GM12878 (cell line): ENCODE data around the gene NRXN3. TPM values are rescaled to one million over a fixed set of nuclear protein-coding genes. Genes with fewer than 3 reads are reported as not detected.

Experiments
- ATAC-seq: fragments of 200-7000 bp; cut with Tn5 transposase; 3 replicates; pipeline ENCODE4 v1.9.1; 2020; ENCODE audit warnings: mild to moderate bottlenecking, moderate library complexity
- BruUV-seq: library from RNA; stranded (reverse); fragments of 400-500 nt; replicated peaks from 2 replicates; lab custom pipeline; 2021; lab: Mats Ljungman, UMichigan
- CTCF ChIA-PET: fragments of 300-600 bp; sonication (Branson Sonifier 250); formaldehyde crosslinking; extraction: SDS; loops from one replicate; lab custom pipeline; 2021; ENCODE audit warnings: inconsistent platforms; lab: Yijun Ruan, JAX
- POLR2A ChIA-PET: fragments of 350-600 bp; formaldehyde crosslinking; extraction: SDS; loops from one replicate; lab custom pipeline; 2021; ENCODE audit warnings: inconsistent platforms; lab: Charles Lee
- RAD21 ChIA-PET: fragments of 300-600 bp; sonication (Branson Sonifier 250); formaldehyde crosslinking; loops from one replicate; lab custom pipeline; 2023; ENCODE audit warnings: antibody characterized with exemption; ENCODE audit not compliant: unreplicated experiment; lab: Charles Lee
- SMC1A ChIA-PET: fragments of 300-600 bp; sonication (Branson Sonifier 250); formaldehyde crosslinking; loops from one replicate; lab custom pipeline; 2023; ENCODE audit not compliant: unreplicated experiment, uncharacterized antibody; lab: Charles Lee
- DNase-seq: peaks from one replicate; pipeline ENCODE4 v3.0.0-alpha.2; 2011; ENCODE audit warnings: low read depth, low spot score
- FAIRE-seq: peaks from 3 replicates; lab custom pipeline; 2011; peaks lifted over from hg19 to GRCh38; lab: Jason Lieb, UNC
- H2AFZ ChIP-seq: 2 replicates; pipeline ENCODE4 v1.6.0; 2011; ENCODE audit warnings: low read depth, low read length, control low read depth; ENCODE audit not compliant: control insufficient read depth
- H3K27ac ChIP-seq: 2 replicates; pipeline ENCODE4 v1.5.1; 2011; ENCODE audit warnings: control low read depth; ENCODE audit not compliant: control insufficient read depth, insufficient read depth
- H3K27me3 ChIP-seq, 2 experiments: replicated peaks in 1 of 2; 2 replicates each; pipeline versions ENCODE4 v1.6.0 to v1.6.1; 2011; ENCODE audit warnings: low read length in 1 of 2; ENCODE audit not compliant: control insufficient read depth in 2 of 2, insufficient read depth in 2 of 2
- H3K36me3 ChIP-seq, 2 experiments: 2 replicates each; pipeline ENCODE4 v1.5.1; 2011; ENCODE audit warnings: low read length in 1 of 2; ENCODE audit not compliant: control insufficient read depth in 2 of 2, insufficient read depth in 2 of 2
- H3K4me1 ChIP-seq: 2 replicates; pipeline ENCODE4 v1.6.1; 2011; ENCODE audit warnings: mild to moderate bottlenecking, low read length, moderate library complexity, mixed read lengths; ENCODE audit not compliant: control insufficient read depth, insufficient read depth
- H3K4me2 ChIP-seq: 2 replicates; pipeline ENCODE4 v1.6.0; 2011; ENCODE audit warnings: control low read depth; ENCODE audit not compliant: control insufficient read depth, insufficient read depth
- H3K4me3 ChIP-seq: fragments of 200-600 bp; sonication (generic); 2 replicates; pipeline ENCODE4 v1.5.1; 2016
- H3K79me2 ChIP-seq: 2 replicates; pipeline ENCODE4 v1.6.0; 2011; ENCODE audit warnings: low read length; ENCODE audit not compliant: control insufficient read depth, insufficient read depth
- H3K9ac ChIP-seq: 2 replicates; pipeline ENCODE4 v1.8.0; 2011; ENCODE audit warnings: low read length, control low read depth, mixed read lengths; ENCODE audit not compliant: control insufficient read depth, insufficient read depth
- H3K9me3 ChIP-seq: replicated peaks from 3 replicates; pipeline ENCODE4 v1.5.1; 2011; ENCODE audit warnings: mild to moderate bottlenecking, low read length; ENCODE audit not compliant: control insufficient read depth, insufficient read depth
- H4K20me1 ChIP-seq: 2 replicates; pipeline ENCODE4 v1.6.0; 2011; ENCODE audit not compliant: control insufficient read depth, insufficient read depth
- ASH2L ChIP-seq: fragments of 300-600, 200-600 bp; sonication (generic); IDR thresholded peaks from 2 replicates; pipeline ENCODE4 v1.6.1; 2017; ENCODE audit warnings: low read depth, mild to moderate bottlenecking, borderline replicate concordance
- CEBPZ ChIP-seq: fragments of 150-350 bp; IDR thresholded peaks from 2 replicates; pipeline ENCODE4 v1.6.1; 2016; ENCODE audit warnings: low read depth, low read length
- CREB1 ChIP-seq: IDR thresholded peaks from 2 replicates; pipeline ENCODE4 v1.6.1; 2012; ENCODE audit warnings: low read depth, mild to moderate bottlenecking, inconsistent platforms
- CREM ChIP-seq: IDR thresholded peaks from 2 replicates; pipeline ENCODE4 v1.6.1; 2014; ENCODE audit warnings: antibody characterized with exemption, low read depth
- EGR1 ChIP-seq, 2 experiments: IDR thresholded peaks; 1 replicate in 1 of 2; 2 replicates in 1 of 2; pipeline ENCODE4 v1.6.1; 2011 to 2012; ENCODE audit warnings: low read depth in 2 of 2, low read length in 2 of 2, borderline replicate concordance in 1 of 2, mild to moderate bottlenecking in 1 of 2, moderate library complexity in 1 of 2
- EZH2 ChIP-seq: IDR thresholded peaks from 2 replicates; pipeline ENCODE4 v1.6.1; 2012; ENCODE audit warnings: low read depth, mild to moderate bottlenecking, control low read depth, inconsistent platforms, low read length, borderline replicate concordance; ENCODE audit not compliant: control insufficient read depth
- IRF4 ChIP-seq: IDR thresholded peaks from 2 replicates; pipeline ENCODE4 v1.6.1; 2011; ENCODE audit warnings: low read depth, low read length
- KAT2A ChIP-seq: conservative IDR thresholded peaks from 2 replicates; pipeline ENCODE4 v1.6.1; 2011; ENCODE audit warnings: low read depth, low read length; ENCODE audit not compliant: control insufficient read depth
- NR2C2 ChIP-seq: IDR thresholded peaks from 2 replicates; pipeline ENCODE4 v1.6.1; 2011; ENCODE audit warnings: borderline replicate concordance, low read depth; ENCODE audit not compliant: control insufficient read depth, insufficient read length
- PAX8 ChIP-seq: fragments of 450-650 bp; IDR thresholded peaks from 2 replicates; pipeline ENCODE4 v1.6.1; 2017; ENCODE audit warnings: mild to moderate bottlenecking, moderate library complexity
- POLR2AphosphoS5 ChIP-seq: IDR thresholded peaks from 2 replicates; pipeline ENCODE4 v1.6.1; 2011; ENCODE audit warnings: mild to moderate bottlenecking, low read length, inconsistent platforms
- SIN3A ChIP-seq: IDR thresholded peaks from 2 replicates; pipeline ENCODE4 v1.6.1; 2012; ENCODE audit warnings: low read depth, low read length, improper control_type of control experiment
- SIX5 ChIP-seq: IDR thresholded peaks from 2 replicates; pipeline ENCODE4 v1.6.1; 2011; ENCODE audit warnings: mild to moderate bottlenecking, low read depth, low read length, moderate library complexity; ENCODE audit not compliant: severe bottlenecking
- SMC3 ChIP-seq: IDR thresholded peaks from 2 replicates; pipeline ENCODE4 v1.6.1; 2011; ENCODE audit warnings: low read length, improper control_type of control experiment, borderline replicate concordance
- STAT3 ChIP-seq: IDR thresholded peaks from 2 replicates; pipeline ENCODE4 v1.6.1; 2011; ENCODE audit warnings: low read depth, low read length, improper control_type of control experiment
- SUPT20H ChIP-seq: IDR thresholded peaks from 2 replicates; pipeline ENCODE4 v1.6.1; 2011; ENCODE audit warnings: low read depth, mild to moderate bottlenecking, low read length, moderate library complexity, borderline replicate concordance; ENCODE audit not compliant: control insufficient read depth
- ZNF217 ChIP-seq: fragments of 450-650 bp; IDR thresholded peaks from 2 replicates; pipeline ENCODE4 v1.6.1; 2017; ENCODE audit warnings: antibody characterized with exemption, mild to moderate bottlenecking
- ZSCAN29 ChIP-seq: fragments of 450-650 bp; IDR thresholded peaks from 2 replicates; pipeline ENCODE4 v1.6.1; 2017; ENCODE audit warnings: mild to moderate bottlenecking, moderate library complexity
- WGBS: methylation state at CpG from one replicate; pipeline ENCODE4 v1.1.6; 2016; ENCODE audit warnings: low lambda C conversion rate; ENCODE audit not compliant: insufficient replicate concordance, insufficient coverage; ENCODE audit errors: missing lambda C conversion rate; 5-methylcytosine and 5-hydroxymethylcytosine counted together
- in situ Hi-C: fragments of 300-500 bp; cut with MboI; formaldehyde crosslinking; loops from 9 replicates; pipeline ENCODE4 v1.14.3; 2018; ENCODE audit warnings: mixed read lengths
- intact Hi-C: fragments of 100-400 bp; cut with micrococcal nuclease; formaldehyde crosslinking; loops from one replicate; pipeline ENCODE4 v1.14.2; 2022; ENCODE audit not compliant: unreplicated experiment
- polyA plus RNA-seq, 11 experiments: library from polyadenylated mRNA; depleted of rRNA in 4 of 11; unstranded in 6 of 11; stranded (reverse) in 5 of 11; fragments of >200 nt; fragmentation: Nextera tagmentation in 4 of 11; fragmentation: Illumina TruSeq in 1 of 11; extraction: Ambion mirVana in 4 of 11; extraction: Trizol in 1 of 11; gene quantifications; 1 replicate in 1 of 11; 2 replicates in 10 of 11; pipeline versions ENCODE4 v1.2.1 to v1.2.3, GENCODE V29; 2011 to 2016; ENCODE audit warnings: inconsistent platforms in 2 of 11, missing spikeins in 2 of 11, low read depth in 1 of 11
- total RNA-seq, 4 experiments: library from RNA; depleted of rRNA in 3 of 4; stranded (reverse); fragments of >200 nt in 3 of 4; fragmentation: Illumina TruSeq in 1 of 4; extraction: Trizol in 1 of 4; gene quantifications; 2 replicates each; pipeline versions ENCODE4 v1.2.1 to v1.2.3, GENCODE V29; 2013 to 2021
- TF ChIP-seq, protein P1 (sequence below): fragments of 450-650 bp; IDR thresholded peaks from 2 replicates; pipeline ENCODE4 v1.6.1; 2016; ENCODE audit warnings: mild to moderate bottlenecking

The NRXN3 gene
- total and polyA plus RNA-seq, 10 of the 15 experiments (the other 5 are each of a cell fraction or from before 2014, with no cell fraction given), result 0.52 to 3.3 (median 1.4) TPM

- ChIA-PET POLR2A (no interaction called here), CTCF (interaction anchor here (0.9 kb wide), 1 partner anchor 15 kb away, joined by 3 read pairs; no protein-coding TSS in a partner anchor), RAD21 (no interaction called here)
- Histone ChIP-seq H3K9me3 (no peaks in the 10 kb centered on the region; the same call in 2 of the 3 replicates), H4K20me1 (no peaks in the 10 kb centered on the region), H2AFZ (no peak overlapping the region), H3K9ac (no peak overlapping the region), H3K4me1 (no peaks in the 10 kb centered on the region), H3K4me3 (no peak overlapping the region), H3K27me3 (no peaks in the 10 kb centered on the region)
- FAIRE-seq, result no peak
- intact Hi-C loops, result no loop called here
- no peak for ATAC-seq
- WGBS, result 57% methylated on average over 25 of the region's 25 CpGs
- no TSS peak for BruUV-seq
- TF ChIP-seq SUPT20H, result no peak
- TF ChIP-seq, protein P1, sequence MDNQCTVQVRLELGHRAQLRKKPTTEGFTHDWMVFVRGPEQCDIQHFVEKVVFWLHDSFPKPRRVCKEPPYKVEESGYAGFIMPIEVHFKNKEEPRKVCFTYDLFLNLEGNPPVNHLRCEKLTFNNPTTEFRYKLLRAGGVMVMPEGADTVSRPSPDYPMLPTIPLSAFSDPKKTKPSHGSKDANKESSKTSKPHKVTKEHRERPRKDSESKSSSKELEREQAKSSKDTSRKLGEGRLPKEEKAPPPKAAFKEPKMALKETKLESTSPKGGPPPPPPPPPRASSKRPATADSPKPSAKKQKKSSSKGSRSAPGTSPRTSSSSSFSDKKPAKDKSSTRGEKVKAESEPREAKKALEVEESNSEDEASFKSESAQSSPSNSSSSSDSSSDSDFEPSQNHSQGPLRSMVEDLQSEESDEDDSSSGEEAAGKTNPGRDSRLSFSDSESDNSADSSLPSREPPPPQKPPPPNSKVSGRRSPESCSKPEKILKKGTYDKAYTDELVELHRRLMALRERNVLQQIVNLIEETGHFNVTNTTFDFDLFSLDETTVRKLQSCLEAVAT, result no peak
- TF ChIP-seq IRF4, result no peak
- TF ChIP-seq EGR1 (IDR thresholded peaks at IDR 0.05; ENCODE audit: borderline replicate concordance in 1 of 2, low read depth in 2 of 2, low read length in 2 of 2), result no peak
- no peak for TF ChIP-seq CREM
- no peak for TF ChIP-seq CREB1
- no peak for TF ChIP-seq ZSCAN29
- no peak for TF ChIP-seq POLR2AphosphoS5
- TF ChIP-seq EZH2, result no peak
- no peak for TF ChIP-seq SIN3A
- TF ChIP-seq PAX8, result no peak
- no peak for TF ChIP-seq CEBPZ
- TF ChIP-seq ASH2L, result no peak
- no peak for TF ChIP-seq KAT2A
- no peak for TF ChIP-seq NR2C2
- no peak for TF ChIP-seq STAT3
- no peak for TF ChIP-seq SIX5
- no peak for TF ChIP-seq SMC3
- no peak for TF ChIP-seq ZNF217
- TF ChIP-seq, all 136 proteins: peak for 0
- no peaks in the 10 kb centered on the region for H3K79me2 ChIP-seq
- SMC1A ChIA-PET, result interaction anchor here (0.5 kb wide), 1 partner anchor 372 kb away, joined by 4 read pairs; no protein-coding TSS in a partner anchor
- H3K4me2 ChIP-seq, result no peak overlapping the region
- in situ Hi-C loops, result no loop called here
- H3K27ac ChIP-seq, result no peak overlapping the region
- no peaks in the 10 kb centered on the region for H3K36me3 ChIP-seq
- DNase-seq, result no peak
Observed at GRCh38 chr14:79631276-79631675, 1461.1 kb downstream of the NRXN3 start.
